HG03457 (cell line): ENCODE results near the gene PLCXD1.
"Not testable (repeated sequence)": the region's sequence is repeated elsewhere in the genome, so short reads cannot be mapped to it uniquely, and the experiment has no call there.

Experiments used
- ATAC-seq: cut with Tn5 transposase; IDR thresholded peaks from one replicate; pipeline ENCODE4 v1.9.1; 2021; ENCODE audit warnings: moderate number of reproducible peaks; ENCODE audit not compliant: unreplicated experiment

The PLCXD1 gene

GRCh38 chrX:316351-317325, 35.5 kb downstream of the PLCXD1 start:
- no peak for ATAC-seq

GRCh38 chrX:317424-318067, 36.4 kb downstream of the PLCXD1 start:
- ATAC-seq: no peak

- ATAC-seq: peak; percentile 47
These were observed 37.0 kb downstream of the PLCXD1 start for GRCh38 chrX:318068-318738.

- ATAC-seq: peak; percentile 76
These were observed 37.8 kb downstream of the PLCXD1 start, which contains the start of gene GTPBP6 for GRCh38 chrX:318739-319578. GTPBP6 (minus strand) TSS chrX:318796; CDS start chrX:318787, 9 bp downstream.

- ATAC-seq: no peak
These were observed 38.5 kb downstream of the PLCXD1 start for GRCh38 chrX:319579-320125.

GRCh38 chrX:320126-320783, 39.1 kb downstream of the PLCXD1 start:
- ATAC-seq: no peak

- ATAC-seq: no peak
These were observed 42.8 kb downstream of the PLCXD1 start for GRCh38 chrX:323721-324628.

- not testable (repeated sequence) for ATAC-seq
These were observed 43.5 kb downstream of the PLCXD1 start for GRCh38 chrX:324664-325063.

GRCh38 chrX:327660-328126, 46.5 kb downstream of the PLCXD1 start:
- ATAC-seq: no peak

- ATAC-seq: no peak
These were observed 48.2 kb downstream of the PLCXD1 start for GRCh38 chrX:329291-329910.

- not testable (repeated sequence) for ATAC-seq
These were observed 49.1 kb downstream of the PLCXD1 start for GRCh38 chrX:330141-330725.

GRCh38 chrX:330726-331150, 49.6 kb downstream of the PLCXD1 start:
- ATAC-seq: no peak

- no peak for ATAC-seq
These were observed 50.1 kb downstream of the PLCXD1 start for GRCh38 chrX:331151-331824.

- ATAC-seq: no peak
These were observed 50.8 kb downstream of the PLCXD1 start for GRCh38 chrX:331825-332495.

- ATAC-seq: no peak
These were observed 51.3 kb downstream of the PLCXD1 start for GRCh38 chrX:332496-332860.

- no peak for ATAC-seq
These were observed 51.9 kb downstream of the PLCXD1 start for GRCh38 chrX:332916-333610.
